ENCODE results near the gene SEMA3F. TPM values are rescaled to one million over a fixed set of nuclear protein-coding genes. Genes with fewer than 3 reads are reported as not detected.

The SEMA3F gene
- total and polyA plus RNA-seq, 2 experiments from 2014 or later = 2.3 to 67.6 TPM

GRCh38 chr3:50217681-50218080 lies 62.6 kb downstream of the SEMA3F start:
- no peak overlapping the region for H3K27ac ChIP-seq (ENCODE audit: low read depth)
- no peaks in the 10 kb centered on the region for H3K36me3 ChIP-seq (ENCODE audit: insufficient read depth)
- H3K4me1 ChIP-seq (ENCODE audit: insufficient read depth) = no peaks in the 10 kb centered on the region
- no peaks in the 10 kb centered on the region for H3K9me2 ChIP-seq (ENCODE audit: insufficient read depth)
- H3K9me3 Mint-ChIP-seq = no peaks in the 10 kb centered on the region
- no peaks in the 10 kb centered on the region for H3K36me3 Mint-ChIP-seq (ENCODE audit: low read depth)
- no peak overlapping the region for H3K27ac Mint-ChIP-seq
- DNase-seq (ENCODE audit: low spot score) (no peak), ATAC-seq (no peak)
- H3K27me3 ChIP-seq (ENCODE audit: insufficient read depth) = no peaks in the 10 kb centered on the region
- no peaks in the 10 kb centered on the region for H3K4me1 Mint-ChIP-seq
- H3K4me2 ChIP-seq = no peak overlapping the region
- TF ChIP-seq CTCF (conservative IDR thresholded peaks at IDR 0.05; ENCODE audit: low read depth in 2 of 2) = no peak
- no peak for TF ChIP-seq STAT1 (IDR thresholded peaks at IDR 0.05; ENCODE audit: unreplicated experiment)
- no peak for TF ChIP-seq REST (IDR thresholded peaks at IDR 0.05; ENCODE audit: unreplicated experiment)
- no peak for TF ChIP-seq CREB1 (CRISPR knock-in tag; IDR thresholded peaks at IDR 0.05; ENCODE audit: low read depth)
- TF ChIP-seq ETS1 (IDR thresholded peaks at IDR 0.05) = no peak
- TF ChIP-seq ZNF462 (CRISPR knock-in tag; IDR thresholded peaks at IDR 0.05) = no peak
- no peak for TF ChIP-seq JUNB (IDR thresholded peaks at IDR 0.05; ENCODE audit: unreplicated experiment)
- TF ChIP-seq ZNF114 (CRISPR knock-in tag; IDR thresholded peaks at IDR 0.05) = no peak
- TF ChIP-seq EZH2phosphoT487 (IDR thresholded peaks at IDR 0.05; ENCODE audit: unreplicated experiment) = no peak
- TF ChIP-seq NANOG (IDR thresholded peaks at IDR 0.05; ENCODE audit: borderline replicate concordance) = no peak
- TF ChIP-seq EZH2 (IDR thresholded peaks at IDR 0.05; ENCODE audit: low read depth, unreplicated experiment) = no peak
- no peak for TF ChIP-seq POLR2AphosphoS5 (IDR thresholded peaks at IDR 0.05; ENCODE audit: low read depth)
- no peak for TF ChIP-seq ZNF331 (CRISPR knock-in tag; IDR thresholded peaks at IDR 0.05; ENCODE audit: low read depth)
- no peaks in the 10 kb centered on the region for H4K20me1 ChIP-seq (replicated peaks; ENCODE audit: insufficient read depth)
- H3K27me3 Mint-ChIP-seq (ENCODE audit: insufficient read depth, low read depth, poor library complexity) = peaks cover 10% of the 10 kb centered on the region
- H3K4me3 Mint-ChIP-seq = no peak overlapping the region
- no peak overlapping the region for H3K4me3 ChIP-seq
- H2AFZ ChIP-seq = no peak overlapping the region
- H3F3A ChIP-seq (replicated peaks; ENCODE audit: low read depth) = 0 out of 2 replicates have a peak, but pooled peaks cover 7% of the 10 kb centered on the region
- H3K79me2 ChIP-seq (replicated peaks; ENCODE audit: insufficient read depth) = no peaks in the 10 kb centered on the region

All from GM23338 (cell line).